H1 (cell line): ENCODE measurements around the gene IL1RAPL1. TPM values are rescaled to one million over a fixed set of nuclear protein-coding genes. Genes with fewer than 3 reads are reported as not detected.

ENCODE experiments used
- ATF3 ChIP-seq: IDR thresholded peaks from 2 replicates; pipeline ENCODE4 v1.6.1; 2011; ENCODE audit warnings: low read depth, mild to moderate bottlenecking, low read length; ENCODE audit not compliant: insufficient read depth
- CBX5 ChIP-seq: fragments of 300-800, 300-1000 bp; sonication (generic); IDR thresholded peaks from 2 replicates; pipeline ENCODE4 v1.7.1; 2016; ENCODE audit warnings: antibody characterized with exemption, low read length, low read depth
- EZH2 ChIP-seq: fragments of 200-600 bp; sonication (generic); IDR thresholded peaks from 2 replicates; pipeline ENCODE4 v1.7.1; 2012; ENCODE audit warnings: low read depth, mild to moderate bottlenecking, moderate library complexity, low read length, inconsistent platforms; ENCODE audit not compliant: severe bottlenecking
- GTF2F1 ChIP-seq: IDR thresholded peaks from 2 replicates; pipeline ENCODE4 v1.6.1; 2012; ENCODE audit warnings: low read depth, low read length, improper control_type of control experiment, borderline replicate concordance
- HDAC2 ChIP-seq, 2 experiments: fragments of 300-600 bp in 1 of 2; sonication (generic) in 1 of 2; IDR thresholded peaks; 2 replicates each; pipeline ENCODE4 v1.6.1; 2011 to 2012; ENCODE audit warnings: low read depth in 2 of 2, low read length in 2 of 2, mild to moderate bottlenecking in 2 of 2, moderate library complexity in 2 of 2, borderline replicate concordance in 1 of 2, inconsistent platforms in 1 of 2
- JUN ChIP-seq: IDR thresholded peaks from 2 replicates; pipeline ENCODE4 v1.6.1; 2011; ENCODE audit warnings: low read depth, mild to moderate bottlenecking, improper control_type of control experiment, low read length
- KDM5A ChIP-seq: fragments of 200-600 bp; IDR thresholded peaks from 2 replicates; pipeline ENCODE4 v1.7.1; 2012; ENCODE audit warnings: mild to moderate bottlenecking, low read length, inconsistent platforms, mixed read lengths
- SP4 ChIP-seq: IDR thresholded peaks from 2 replicates; pipeline ENCODE4 v1.6.1; 2012; ENCODE audit warnings: low read length, inconsistent platforms
- TEAD4 ChIP-seq: IDR thresholded peaks from 2 replicates; pipeline ENCODE4 v1.6.1; 2012; ENCODE audit warnings: low read depth, low read length, inconsistent platforms, mixed read lengths
- polyA plus RNA-seq, 7 experiments: library from polyadenylated mRNA; depleted of rRNA in 3 of 7; stranded (reverse) in 5 of 7; unstranded in 2 of 7; fragments of >200 nt in 5 of 7; fragments of 200-250 nt in 2 of 7; gene quantifications; 1 replicate in 5 of 7; 2 replicates in 1 of 7; 4 replicates in 1 of 7; pipeline versions ENCODE4 v1.2.1 to v1.2.3, GENCODE V29; 2011 to 2013; ENCODE audit warnings: missing spikeins in 2 of 7, mixed read lengths in 2 of 7
- total RNA-seq: library from RNA; stranded (reverse); fragmentation: NEBNext Ultra II Directional; extraction: Animal tissue kit (Norgen Biotek cat#: 25700); gene quantifications from 2 replicates; pipeline ENCODE4 v1.2.1, GENCODE V29; 2021

IL1RAPL1 gene
- total and polyA plus RNA-seq, 2 of the 8 experiments (the other 6 are each of a cell fraction or from before 2014, with no cell fraction given), result 0.11 to 0.35 TPM

DNA sequence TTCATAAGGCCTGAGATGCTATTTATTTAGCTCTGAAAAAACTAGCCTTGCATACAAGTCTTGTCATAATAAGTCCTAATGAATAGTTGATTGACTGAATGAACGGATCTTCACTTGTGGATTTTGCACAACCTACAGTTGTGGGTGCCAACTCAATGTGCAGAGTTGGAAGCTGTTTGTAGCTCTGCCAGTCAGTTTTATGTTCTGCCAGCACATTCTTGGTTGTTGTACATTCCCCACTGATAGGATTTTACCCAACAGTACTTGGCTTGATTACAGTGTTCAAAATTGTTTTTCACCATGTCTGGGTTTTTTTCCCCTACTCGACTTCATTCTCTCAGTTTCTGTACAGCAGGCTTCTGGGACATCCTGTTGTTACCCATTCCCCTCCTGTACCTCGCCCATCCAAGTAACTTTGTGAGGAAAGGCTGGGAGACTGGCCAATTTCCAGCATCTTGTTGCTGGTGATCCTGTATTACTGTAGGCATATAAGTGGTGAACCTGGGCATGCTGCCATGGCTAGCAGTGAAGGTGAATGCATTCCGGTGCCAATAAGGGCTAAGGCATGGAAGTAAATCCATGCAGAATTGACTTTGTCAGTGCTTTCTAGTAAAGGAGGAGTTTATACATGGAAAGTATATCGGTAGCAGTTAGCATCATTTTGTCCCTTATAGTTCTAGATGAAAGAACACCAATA lies 22.8 kb downstream of the IL1RAPL1 start (continued):
- TF ChIP-seq ATF3 (no peak), SP4 (no peak), HDAC2 (IDR thresholded peaks at IDR 0.05; ENCODE audit: borderline replicate concordance in 1 of 2, low read depth in 2 of 2, low read length in 2 of 2) (no peak), KDM5A (no peak), CBX5 (no peak), JUN (no peak), GTF2F1 (no peak), EZH2 (no peak), TEAD4 (no peak)
